Activated naive CD4-positive, alpha-beta T cell treated with anti-CD3 and anti-CD28 coated beads for 36 hours (primary cell): ENCODE results near the gene MPC1L. TPM values are rescaled to one million over a fixed set of nuclear protein-coding genes. Genes with fewer than 3 reads are reported as not detected.
A peak's percentile ranks its signal among the peaks of the same experiment; 100 is the strongest.
"Not testable (repeated sequence)": the region's sequence is repeated elsewhere in the genome, so short reads cannot be mapped to it uniquely, and the experiment has no call there.

Experiments
- CTCF ChIA-PET: fragments of 350-600 bp; sonication (Branson Sonifier 250); formaldehyde crosslinking; loops from one replicate; lab custom pipeline; 2021; ENCODE audit warnings: antibody characterized with exemption; lab: Charles Lee
- DNase-seq: peaks from one replicate; pipeline ENCODE4 v3.0.0-alpha.2; 2020
- H3K27ac Mint-ChIP-seq: one replicate; pipeline ENCODE4 v1.8.0; 2021; ENCODE audit warnings: mild to moderate bottlenecking, mixed read lengths
- H3K27me3 Mint-ChIP-seq: one replicate; pipeline ENCODE4 v1.8.0; 2021; ENCODE audit warnings: low read depth, mixed read lengths
- H3K36me3 Mint-ChIP-seq: one replicate; pipeline ENCODE4 v1.8.0; 2021; ENCODE audit warnings: low read depth, mixed read lengths
- H3K4me1 Mint-ChIP-seq: one replicate; pipeline ENCODE4 v1.8.0; 2021; ENCODE audit warnings: low read depth, mixed read lengths
- H3K4me3 Mint-ChIP-seq: one replicate; pipeline ENCODE4 v1.8.0; 2021; ENCODE audit warnings: mild to moderate bottlenecking, moderate library complexity, mixed read lengths
- H3K9me3 Mint-ChIP-seq: one replicate; pipeline ENCODE4 v1.8.0; 2021; ENCODE audit warnings: mixed read lengths
- intact Hi-C: fragments of 100-400 bp; cut with micrococcal nuclease; formaldehyde crosslinking; loops from one replicate; pipeline ENCODE4 v1.15.1; 2023
- total RNA-seq, 2 experiments: library from RNA; stranded (reverse); gene quantifications; one replicate each; pipeline ENCODE4 v1.2.3, GENCODE V29; 2021

The MPC1L gene
- not detected for total RNA-seq

DNA sequence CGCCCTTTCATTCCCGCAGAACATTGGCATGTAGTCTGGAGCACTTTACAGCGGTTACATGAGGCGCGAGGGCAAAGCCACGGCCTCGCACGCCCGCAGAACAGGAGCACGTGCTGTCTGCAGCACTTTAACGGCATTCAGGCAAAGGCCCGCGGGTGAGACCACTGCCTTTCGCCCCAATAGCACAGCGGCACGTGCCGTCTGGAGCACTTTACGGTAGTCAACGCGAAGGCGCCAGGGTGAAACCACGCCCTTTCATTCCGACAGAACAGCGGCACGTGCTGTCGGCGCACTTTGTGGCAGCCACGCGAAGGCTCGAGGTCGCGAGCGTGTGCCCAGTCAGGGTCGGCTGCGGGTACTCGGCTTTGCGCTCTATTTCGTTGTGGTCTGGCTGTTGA, at the start of gene MPC1L:
Gene MPC1L (plus strand): TSS at position 290 of the 398 bp plus-strand sequence. CDS start 138 bp downstream, outside the sequence.
- no peaks in the 10 kb centered on the region for H3K27me3 Mint-ChIP-seq
- H3K4me3 Mint-ChIP-seq, result no peak within 1 kb of the TSS
- H3K4me1 Mint-ChIP-seq, result no peaks in the 10 kb centered on the region
- H3K27ac Mint-ChIP-seq, result no peak within 1 kb of the TSS
- intact Hi-C loops, result no loop called here
- H3K36me3 Mint-ChIP-seq, result no peaks in the 10 kb centered on the region
- DNase-seq, result no peak
- no peaks in the 10 kb centered on the region for H3K9me3 Mint-ChIP-seq
- CTCF ChIA-PET, result no interaction called here

GRCh38 chrX:40573763-40574162, 49.5 kb upstream of the MPC1L start:
- Mint-ChIP-seq H3K36me3 (no peaks in the 10 kb centered on the region), H3K27me3 (no peaks in the 10 kb centered on the region), H3K4me3 (no peak overlapping the region), H3K4me1 (peaks cover 19% of the 10 kb centered on the region), H3K9me3 (no peaks in the 10 kb centered on the region), H3K27ac (no peak overlapping the region)
- CTCF ChIA-PET, result interaction anchor here (0.7 to 1.2 kb wide), 5 partner anchors 9 to 626 kb away, joined by 3 to 4 read pairs (median 3); no protein-coding TSS in a partner anchor
- DNase-seq, result peak; percentile 48
- intact Hi-C loops, result no loop called here

DNA sequence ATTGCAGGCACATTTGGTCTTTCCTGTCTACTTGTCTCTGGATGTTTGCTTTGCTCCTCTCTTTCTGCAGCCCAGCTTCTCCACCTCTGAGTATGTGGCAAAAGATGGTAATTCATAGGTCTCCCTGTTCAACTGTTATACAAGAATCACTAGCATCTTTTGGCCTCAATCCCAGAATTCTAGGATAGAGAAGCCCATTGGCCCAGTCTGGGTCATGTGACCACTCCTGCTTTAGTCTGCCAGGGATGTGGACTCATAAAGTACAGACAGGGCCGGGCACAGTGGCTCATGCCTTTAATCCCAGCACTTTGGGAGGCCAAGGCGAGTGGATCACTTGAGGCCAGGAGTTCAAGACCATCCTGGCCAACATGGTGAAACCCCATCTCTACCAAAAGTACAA, 47.8 kb upstream of the MPC1L start:
- H3K27ac Mint-ChIP-seq, DNase-seq, CTCF ChIA-PET, H3K36me3 Mint-ChIP-seq, H3K4me3 Mint-ChIP-seq, H3K9me3 Mint-ChIP-seq, intact Hi-C loops, H3K27me3 Mint-ChIP-seq: not testable (repeated sequence)
- H3K4me1 Mint-ChIP-seq, result peaks cover 19% of the 10 kb centered on the region

GRCh38 chrX:40576291-40576690, 46.9 kb upstream of the MPC1L start:
- H3K4me1 Mint-ChIP-seq, result peaks cover 10% of the 10 kb centered on the region
- intact Hi-C loops, result no loop called here
- no peaks in the 10 kb centered on the region for H3K36me3 Mint-ChIP-seq
- CTCF ChIA-PET, result no interaction called here
- no peaks in the 10 kb centered on the region for H3K9me3 Mint-ChIP-seq
- no peak for DNase-seq
- H3K4me3 Mint-ChIP-seq, result no peak overlapping the region
- H3K27me3 Mint-ChIP-seq, result no peaks in the 10 kb centered on the region
- H3K27ac Mint-ChIP-seq, result no peak overlapping the region

DNA sequence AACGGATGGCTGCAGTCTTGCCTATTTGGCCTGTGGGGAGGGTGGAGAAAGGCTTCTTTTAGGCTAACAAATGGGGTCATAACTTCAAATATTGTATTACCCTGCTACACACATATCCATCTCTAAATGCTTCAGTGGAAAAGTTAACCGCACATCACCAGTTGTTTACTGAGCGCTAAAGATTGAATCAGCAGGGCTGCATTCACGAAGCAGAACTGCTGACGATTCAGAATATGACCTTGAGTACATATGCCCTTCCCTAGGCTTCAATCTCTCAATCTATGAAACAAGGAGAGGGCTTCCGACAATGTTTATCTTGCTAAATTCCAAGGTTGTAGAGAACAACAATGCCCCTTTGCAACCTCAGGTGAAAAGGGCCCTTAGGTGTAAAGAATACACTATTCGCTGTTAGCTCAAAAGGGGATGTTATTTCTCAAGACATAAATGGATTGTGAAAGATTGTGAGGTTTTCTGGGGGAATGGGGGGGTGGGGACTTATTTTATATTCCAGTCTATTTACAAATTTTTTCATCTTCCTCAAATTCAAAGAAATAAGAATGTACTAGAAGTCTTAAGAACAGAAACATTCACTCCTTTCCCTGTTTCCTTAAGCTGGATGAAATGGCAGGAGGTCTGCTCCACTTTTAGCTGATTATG, 45.1 kb upstream of the MPC1L start:
- Mint-ChIP-seq H3K27ac (no peak overlapping the region), H3K9me3 (no peaks in the 10 kb centered on the region), H3K27me3 (no peaks in the 10 kb centered on the region), H3K36me3 (no peaks in the 10 kb centered on the region), H3K4me3 (no peak overlapping the region), H3K4me1 (peaks cover 17% of the 10 kb centered on the region)
- CTCF ChIA-PET, result interaction anchor here (0.7 to 0.9 kb wide), 2 partner anchors 34 to 216 kb away, joined by 3 read pairs; no protein-coding TSS in a partner anchor
- intact Hi-C loops, result no loop called here
- DNase-seq, result no peak

GRCh38 chrX:40579141-40579540, 44.1 kb upstream of the MPC1L start:
- H3K27me3 Mint-ChIP-seq, result no peaks in the 10 kb centered on the region
- CTCF ChIA-PET, result no interaction called here
- DNase-seq, result no peak
- H3K4me1 Mint-ChIP-seq, result peaks cover 23% of the 10 kb centered on the region
- H3K4me3 Mint-ChIP-seq, result no peak overlapping the region
- no peaks in the 10 kb centered on the region for H3K36me3 Mint-ChIP-seq
- no peaks in the 10 kb centered on the region for H3K9me3 Mint-ChIP-seq
- no peak overlapping the region for H3K27ac Mint-ChIP-seq
- intact Hi-C loops, result no loop called here

DNA sequence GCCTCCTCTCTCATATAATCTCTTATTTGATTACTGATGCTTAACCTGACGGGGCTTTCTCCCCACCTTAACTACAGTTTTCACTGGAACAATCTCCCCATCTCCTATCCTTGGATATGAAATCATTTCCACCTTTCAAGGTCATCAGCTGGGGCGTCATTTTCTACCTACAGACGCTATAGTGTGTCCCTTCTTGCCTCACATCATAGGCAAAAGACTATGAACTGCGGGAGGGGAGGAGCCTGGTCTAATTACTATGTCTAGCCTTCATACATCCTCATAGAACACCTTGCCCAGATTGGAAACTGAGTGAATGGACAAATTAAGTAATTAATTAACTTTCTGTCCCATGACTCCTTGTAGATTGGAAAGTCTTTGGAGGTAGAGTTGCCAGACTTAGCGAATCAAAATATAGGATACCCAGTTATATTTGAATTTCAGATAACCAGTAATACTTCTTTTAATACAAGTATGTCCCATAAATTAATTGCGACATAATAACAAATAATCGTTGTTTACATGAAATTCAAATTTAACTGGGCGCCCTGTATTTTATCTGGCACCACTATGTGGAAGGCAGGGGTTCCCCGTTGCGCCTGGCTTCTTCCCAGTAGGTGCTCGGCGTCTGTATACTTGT, 43.2 kb upstream of the MPC1L start:
- no peak for DNase-seq
- Mint-ChIP-seq H3K9me3 (no peaks in the 10 kb centered on the region), H3K4me3 (peak overlapping the region; percentile 83), H3K27me3 (no peaks in the 10 kb centered on the region), H3K36me3 (no peaks in the 10 kb centered on the region), H3K27ac (peak overlapping the region; percentile 85), H3K4me1 (peaks cover 23% of the 10 kb centered on the region)
- intact Hi-C loops, result loop anchor here (1.0 to 10.0 kb wide), 8 partner anchors 9 to 755 kb away; partner anchors contain the start of genes CXorf38, DDX3X and USP9X
- CTCF ChIA-PET, result interaction anchor here (0.9 to 1.4 kb wide), 2 partner anchors 14 to 36 kb away, joined by 3 to 10 read pairs; no protein-coding TSS in a partner anchor

DNA sequence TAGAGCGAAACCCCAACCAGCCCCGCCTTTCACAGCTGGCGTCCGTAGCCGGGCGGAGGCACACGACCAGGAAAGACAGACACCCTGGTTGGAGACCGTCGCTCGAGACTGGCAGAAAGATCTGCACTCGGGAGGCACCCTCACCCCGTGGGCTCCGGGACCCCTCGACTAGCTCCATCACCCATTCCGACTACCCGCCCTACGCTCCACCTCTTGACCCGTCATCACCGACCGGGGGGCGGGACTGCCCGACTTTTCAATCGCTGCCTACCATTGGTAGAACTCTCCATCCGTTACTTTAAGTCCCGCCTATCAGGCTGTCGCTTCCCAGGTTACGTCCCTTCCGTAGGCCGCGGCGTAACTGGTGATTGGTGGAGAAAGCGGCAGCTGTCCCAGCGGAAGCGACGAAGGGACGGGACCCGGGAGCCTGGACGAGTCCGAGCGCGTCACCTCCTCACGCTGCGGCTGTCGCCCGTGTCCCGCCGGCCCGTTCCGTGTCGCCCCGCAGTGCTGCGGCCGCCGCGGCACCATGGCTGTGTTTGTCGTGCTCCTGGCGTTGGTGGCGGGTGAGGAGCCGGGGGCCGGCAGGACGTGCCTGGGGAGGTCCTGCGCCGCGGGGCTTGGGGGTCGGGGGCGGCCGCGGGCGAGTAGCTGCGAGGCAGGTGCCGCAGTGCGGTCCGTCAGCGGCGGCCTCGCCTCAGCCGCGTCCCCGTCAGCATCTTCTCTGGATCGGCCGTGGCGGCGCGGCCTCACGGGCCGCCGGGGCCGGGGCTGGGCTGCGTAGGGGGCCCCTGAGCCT, 42.5 kb upstream of the MPC1L start, which contains the start of gene ATP6AP2:
Gene ATP6AP2 (plus strand): TSS at position 434 of the 799 bp plus-strand sequence. CDS start 96 bp downstream, at position 530.
- CTCF ChIA-PET, result interaction anchor here (0.9 to 1.4 kb wide), 4 partner anchors 14 to 42 kb away, joined by 3 to 10 read pairs (median 3); no protein-coding TSS in a partner anchor
- intact Hi-C loops, result loop anchor here (1.0 to 10.0 kb wide), 8 partner anchors 9 to 754 kb away; partner anchors contain the start of genes CXorf38, DDX3X and USP9X
- H3K27ac Mint-ChIP-seq, result peak within 1 kb of the TSS; percentile 85
- peak within 1 kb of the TSS; percentile 83 for H3K4me3 Mint-ChIP-seq
- no peaks in the 10 kb centered on the region for H3K9me3 Mint-ChIP-seq
- peaks cover 26% of the 10 kb centered on the region for H3K4me1 Mint-ChIP-seq
- no peaks in the 10 kb centered on the region for H3K36me3 Mint-ChIP-seq
- DNase-seq, result peak; percentile 95
- no peaks in the 10 kb centered on the region for H3K27me3 Mint-ChIP-seq

- Mint-ChIP-seq H3K36me3 (no peaks in the 10 kb centered on the region), H3K9me3 (no peaks in the 10 kb centered on the region), H3K27ac (peak overlapping the region; percentile 69), H3K27me3 (no peaks in the 10 kb centered on the region), H3K4me1 (peaks cover 32% of the 10 kb centered on the region), H3K4me3 (peak overlapping the region; percentile 83)
- CTCF ChIA-PET, result interaction anchor here (1.0 to 1.4 kb wide), 3 partner anchors 13 to 43 kb away, joined by 3 read pairs; no protein-coding TSS in a partner anchor
- peak; percentile 21 for DNase-seq
- intact Hi-C loops, result loop anchor here (2.0 to 10.0 kb wide), 4 partner anchors 155 to 753 kb away; partner anchors contain the start of gene DDX3X
These were observed 41.8 kb upstream of the MPC1L start for GRCh38 chrX:40581336-40581920.

DNA sequence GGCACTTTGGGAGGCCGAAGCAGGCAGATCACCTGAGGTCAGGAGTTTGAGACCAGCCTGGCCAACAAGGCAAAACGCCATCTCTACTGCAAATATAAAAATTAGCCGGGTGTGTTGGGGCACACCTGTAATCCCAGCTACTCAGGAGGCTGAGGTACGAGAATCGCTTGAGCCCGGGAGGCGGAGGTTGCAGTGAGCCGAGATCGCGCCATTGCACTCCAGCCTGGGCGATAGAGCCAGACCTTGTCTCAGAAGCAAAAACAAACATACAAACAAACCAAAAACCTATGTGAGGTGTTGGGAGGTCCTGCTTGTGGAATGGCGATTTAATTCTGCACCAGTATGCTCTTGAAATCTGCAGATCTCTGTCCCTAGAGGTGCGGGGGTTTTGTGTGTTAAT, 41.0 kb upstream of the MPC1L start:
- CTCF ChIA-PET, result interaction anchor here (1.0 kb wide), 1 partner anchor 38 kb away, joined by 3 read pairs; no protein-coding TSS in a partner anchor
- not testable (repeated sequence) for H3K36me3 Mint-ChIP-seq, H3K27me3 Mint-ChIP-seq, H3K9me3 Mint-ChIP-seq, DNase-seq, H3K27ac Mint-ChIP-seq
- peak overlapping the region; percentile 83 for H3K4me3 Mint-ChIP-seq
- intact Hi-C loops, result loop anchor here (10.0 kb wide), 2 partner anchors 293 to 533 kb away; no protein-coding TSS in a partner anchor
- H3K4me1 Mint-ChIP-seq, result peaks cover 34% of the 10 kb centered on the region

DNA sequence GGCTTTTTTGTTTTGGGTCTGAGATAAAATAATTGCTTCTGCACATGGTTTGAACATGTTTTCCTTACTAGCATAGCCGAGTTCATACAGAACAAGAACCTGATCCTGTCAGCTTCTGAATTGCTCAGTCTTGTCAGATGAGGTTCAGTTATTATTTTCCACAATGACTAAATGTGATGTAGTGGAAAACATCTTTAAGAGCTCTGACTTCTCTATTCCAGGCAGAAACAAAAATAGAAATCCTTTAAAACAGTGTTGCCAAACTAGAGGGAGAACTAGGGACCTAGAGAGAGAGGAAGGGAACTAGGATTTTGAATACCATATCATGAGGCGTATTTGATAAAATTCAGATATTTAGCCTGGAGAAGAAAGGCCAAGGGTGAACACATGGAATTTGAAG, 40.4 kb upstream of the MPC1L start:
- CTCF ChIA-PET, result no interaction called here
- intact Hi-C loops, result loop anchor here (10.0 kb wide), 2 partner anchors 292 to 532 kb away; no protein-coding TSS in a partner anchor
- DNase-seq, result no peak
- Mint-ChIP-seq H3K27ac (no peak overlapping the region), H3K27me3 (no peaks in the 10 kb centered on the region), H3K36me3 (no peaks in the 10 kb centered on the region), H3K4me1 (peaks cover 40% of the 10 kb centered on the region), H3K4me3 (no peak overlapping the region), H3K9me3 (no peaks in the 10 kb centered on the region)
